Fibroblast of lung (primary cell): Measurements from ENCODE around the gene MBLAC1. TPM values are rescaled to one million over a fixed set of nuclear protein-coding genes. Genes with fewer than 3 reads are reported as not detected.

ENCODE experiments used
- DNase-seq, 2 donors: peaks; one replicate each; pipeline versions ENCODE4 v3.0.0 to v3.0.0-alpha.2; 2010; ENCODE audit warnings: low read depth in 2 of 2
- H2AFZ ChIP-seq: 2 replicates; pipeline ENCODE4 v1.5.1; 2012; ENCODE audit warnings: low read length, control low read depth, inconsistent platforms
- H3K27ac ChIP-seq: 2 replicates; pipeline ENCODE4 v1.5.1; 2011; ENCODE audit warnings: low read length, control low read depth; ENCODE audit not compliant: insufficient read depth
- H3K27me3 ChIP-seq: 2 replicates; pipeline ENCODE4 v1.5.1; 2011; ENCODE audit warnings: mild to moderate bottlenecking, low read length; ENCODE audit not compliant: control insufficient read depth, insufficient read depth
- H3K36me3 ChIP-seq: 2 replicates; pipeline ENCODE4 v1.5.1; 2011; ENCODE audit warnings: low read length; ENCODE audit not compliant: control insufficient read depth, insufficient read depth
- H3K4me1 ChIP-seq: 2 replicates; pipeline ENCODE4 v1.5.1; 2011; ENCODE audit warnings: low read length; ENCODE audit not compliant: control insufficient read depth, insufficient read depth; ENCODE audit errors: extremely low read depth
- H3K4me2 ChIP-seq: 2 replicates; pipeline ENCODE4 v1.5.1; 2011; ENCODE audit warnings: low read length, control low read depth; ENCODE audit not compliant: insufficient read depth; ENCODE audit errors: extremely low read depth
- H3K4me3 ChIP-seq, 4 experiments: fragments of 200-600 bp in 1 of 4; sonication (generic) in 1 of 4; replicated peaks in 1 of 4; 2 replicates each; pipeline ENCODE4 v1.5.1; 2011 to 2016; ENCODE audit warnings: low read length in 4 of 4, low read depth in 3 of 4, mild to moderate bottlenecking in 3 of 4, control low read depth in 2 of 4, inconsistent platforms in 1 of 4, mixed read lengths in 1 of 4; ENCODE audit not compliant: insufficient read depth in 1 of 4; ENCODE audit errors: control extremely low read depth in 1 of 4
- H3K79me2 ChIP-seq: 2 replicates; pipeline ENCODE4 v1.5.1; 2012; ENCODE audit warnings: mild to moderate bottlenecking, low read length, inconsistent platforms; ENCODE audit not compliant: control insufficient read depth, insufficient read depth
- H3K9ac ChIP-seq: 2 replicates; pipeline ENCODE4 v1.5.1; 2011; ENCODE audit warnings: mild to moderate bottlenecking, low read length, control low read depth; ENCODE audit not compliant: insufficient read depth
- H3K9me3 ChIP-seq: 2 replicates; pipeline ENCODE4 v1.5.1; 2012; ENCODE audit warnings: low read depth, low read length; ENCODE audit not compliant: control insufficient read depth, insufficient read depth
- H4K20me1 ChIP-seq: 2 replicates; pipeline ENCODE4 v1.5.1; 2011; ENCODE audit warnings: low read length; ENCODE audit not compliant: control insufficient read depth, insufficient read depth; ENCODE audit errors: extremely low read depth
- CTCF ChIP-seq, 2 donors: IDR thresholded peaks in 1 of 2; conservative IDR thresholded peaks in 1 of 2; 1 replicate in 1 of 2; 2 replicates in 1 of 2; pipeline ENCODE4 v1.5.1; 2011 to 2012; ENCODE audit warnings: low read length in 2 of 2, control low read depth in 1 of 2, inconsistent platforms in 1 of 2, low read depth in 1 of 2, mild to moderate bottlenecking in 1 of 2
- EZH2 ChIP-seq: IDR thresholded peaks from 2 replicates; pipeline ENCODE4 v1.5.1; 2012; ENCODE audit warnings: low read length, control low read depth, mild to moderate bottlenecking; ENCODE audit errors: missing control alignments
- polyA plus RNA-seq, 2 donors: library from polyadenylated mRNA; depleted of rRNA in 1 of 2; stranded (reverse) in 1 of 2; unstranded in 1 of 2; fragments of >200 nt; gene quantifications; 2 replicates each; pipeline ENCODE4 v1.2.1, GENCODE V29; 2011 to 2012; ENCODE audit warnings: missing spikeins in 1 of 2
- total RNA-seq: library from RNA; depleted of rRNA; stranded (reverse); fragments of >200 nt; gene quantifications from 2 replicates; pipeline ENCODE4 v1.2.1, GENCODE V29; 2014

MBLAC1 gene
- total and polyA plus RNA-seq, 2 donors (not counting 1 experiment from before 2014, with no cell fraction given), result 0.75 to 2.5 TPM

- H3K79me2 ChIP-seq, result peaks cover 12% of the 10 kb centered on the region
Observed at GRCh38 chr7:100152404-100152803, 25.6 kb downstream of the MBLAC1 start.

GRCh38 chr7:100152937-100153666 lies 26.3 kb downstream of the MBLAC1 start:
- Histone ChIP-seq H3K27me3 (no peaks in the 10 kb centered on the region), H4K20me1 (no peaks in the 10 kb centered on the region), H2AFZ (no peak overlapping the region), H3K4me3 (no peak overlapping the region), H3K79me2 (peaks cover 15% of the 10 kb centered on the region), H3K9ac (no peak overlapping the region), H3K4me2 (no peak overlapping the region), H3K27ac (no peak overlapping the region), H3K9me3 (no peaks in the 10 kb centered on the region), H3K4me1 (peaks cover 4% of the 10 kb centered on the region), H3K36me3 (peaks cover 19% of the 10 kb centered on the region)
- TF ChIP-seq CTCF (conservative IDR thresholded peaks at IDR 0.05 in 1 of 2, IDR thresholded peaks at IDR 0.05 in 1 of 2; ENCODE audit: low read depth in 1 of 2, low read length in 2 of 2), result no peak
- TF ChIP-seq EZH2, result no peak
- DNase-seq, result no peak

More at GRCh38 chr7:100152404-100152803, 25.6 kb downstream of the MBLAC1 start:
- Histone ChIP-seq H2AFZ (no peak overlapping the region), H3K4me2 (no peak overlapping the region), H3K36me3 (peaks cover 19% of the 10 kb centered on the region), H3K4me3 (no peak overlapping the region), H3K27me3 (no peaks in the 10 kb centered on the region), H3K4me1 (peaks cover under 1% of the 10 kb centered on the region), H3K9me3 (no peaks in the 10 kb centered on the region), H4K20me1 (no peaks in the 10 kb centered on the region), H3K27ac (no peak overlapping the region), H3K9ac (no peak overlapping the region)
- DNase-seq, result no peak
- TF ChIP-seq CTCF (conservative IDR thresholded peaks at IDR 0.05 in 1 of 2, IDR thresholded peaks at IDR 0.05 in 1 of 2; ENCODE audit: low read depth in 1 of 2, low read length in 2 of 2), result no peak
- TF ChIP-seq EZH2, result no peak

DNA sequence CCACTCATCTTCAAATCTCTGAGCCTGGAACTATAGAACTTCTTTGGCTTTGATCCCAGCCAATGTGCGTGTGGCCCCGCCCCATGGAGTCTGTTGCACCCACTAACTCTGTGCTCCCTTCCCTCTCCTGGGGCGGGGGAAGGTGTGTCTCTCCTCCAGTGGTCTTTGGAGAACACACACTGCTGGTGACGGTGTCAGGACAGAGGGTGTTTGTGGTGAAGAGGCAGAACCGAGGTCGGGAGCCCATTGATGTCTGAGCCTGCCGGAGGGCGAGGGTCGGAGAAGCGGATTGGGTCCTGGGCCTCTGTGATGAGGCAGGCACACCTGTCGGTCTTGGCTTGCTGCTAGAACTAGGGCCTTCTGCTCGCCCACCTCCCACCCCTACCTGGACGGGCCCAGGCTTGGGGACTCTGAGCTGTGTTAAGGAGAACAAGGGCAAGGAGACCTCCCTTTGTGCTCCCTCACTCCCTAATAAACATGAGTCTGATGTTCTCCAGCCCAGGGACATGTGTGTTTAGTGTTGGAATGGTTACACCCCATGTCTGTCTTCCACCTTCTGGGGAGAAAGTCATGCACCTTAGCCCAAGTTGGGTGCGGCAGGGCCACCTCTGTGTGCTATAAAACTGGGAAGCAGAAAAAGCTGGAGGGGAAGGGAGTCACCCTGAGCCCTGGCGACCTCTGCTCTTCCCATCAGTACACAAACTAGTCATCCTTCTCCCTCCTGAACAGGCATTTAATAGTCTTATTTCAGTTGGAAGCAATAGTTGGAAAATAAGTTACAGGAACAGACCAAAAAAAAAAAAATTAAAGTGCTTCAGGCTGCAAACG lies 27.2 kb downstream of the MBLAC1 start:
- DNase-seq, result no peak
- Histone ChIP-seq H3K9ac (no peak overlapping the region), H3K27ac (no peak overlapping the region), H3K4me2 (no peak overlapping the region), H3K27me3 (no peaks in the 10 kb centered on the region), H2AFZ (no peak overlapping the region), H3K4me1 (peaks cover 4% of the 10 kb centered on the region), H4K20me1 (no peaks in the 10 kb centered on the region), H3K36me3 (peaks cover 19% of the 10 kb centered on the region), H3K4me3 (no peak overlapping the region), H3K9me3 (no peaks in the 10 kb centered on the region), H3K79me2 (peaks cover 14% of the 10 kb centered on the region)
- no peak for TF ChIP-seq EZH2
- no peak for TF ChIP-seq CTCF (conservative IDR thresholded peaks at IDR 0.05 in 1 of 2, IDR thresholded peaks at IDR 0.05 in 1 of 2; ENCODE audit: low read depth in 1 of 2, low read length in 2 of 2)
